HG03442 (cell line): ENCODE measurements around the gene SPATA45.

ENCODE experiments used
- ATAC-seq: cut with Tn5 transposase; IDR thresholded peaks from one replicate; pipeline ENCODE4 v1.9.1; 2021; ENCODE audit warnings: mild to moderate bottlenecking, moderate library complexity; ENCODE audit not compliant: unreplicated experiment

Gene SPATA45

DNA sequence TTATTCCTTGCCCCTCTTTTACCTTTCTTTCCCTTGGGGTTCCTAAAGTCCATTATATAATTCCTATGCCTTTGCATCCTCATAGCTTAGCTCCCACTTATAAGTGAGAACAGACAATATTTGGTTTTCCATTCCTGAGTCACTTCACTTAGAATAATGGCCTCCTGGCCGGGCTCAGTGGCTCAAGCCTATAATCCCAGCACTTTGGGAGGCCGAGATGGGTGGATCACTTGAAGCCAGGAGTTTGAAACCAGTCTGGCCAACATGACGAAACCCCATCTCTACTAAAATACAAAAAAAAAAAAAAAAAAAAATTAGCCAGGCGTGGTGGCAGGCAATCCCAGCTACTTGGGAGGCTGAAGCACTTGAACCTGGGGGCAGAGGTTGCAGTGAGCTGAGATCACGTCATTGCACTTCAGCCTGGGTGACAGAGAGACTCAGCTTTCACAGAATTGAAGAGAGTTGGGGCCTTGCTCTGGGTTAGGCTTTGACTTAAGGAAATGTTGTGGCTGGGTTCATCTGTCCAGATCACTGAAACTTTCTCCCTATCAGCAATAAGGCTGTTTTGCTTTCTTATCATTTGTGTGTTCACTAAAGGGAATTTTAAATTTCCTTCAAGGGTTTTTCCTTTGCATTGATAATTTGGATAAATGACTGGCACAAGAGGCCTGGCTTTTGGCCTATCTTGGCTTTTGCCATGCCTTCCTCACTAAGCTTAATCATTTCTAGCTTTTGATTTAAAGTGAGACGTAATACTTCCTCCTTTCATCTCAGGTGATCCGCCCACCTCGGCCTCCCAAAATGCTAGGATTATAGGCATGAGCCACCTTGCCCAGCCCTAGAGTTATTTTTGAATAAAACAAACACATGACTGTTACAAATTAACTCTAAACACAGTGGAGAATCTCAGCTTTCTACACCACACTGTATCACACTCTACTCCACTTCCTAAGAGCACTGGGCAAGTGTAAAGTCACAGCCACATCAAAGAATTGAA, 13.9 kb downstream of the SPATA45 start:
- ATAC-seq = peak; percentile 83

DNA sequence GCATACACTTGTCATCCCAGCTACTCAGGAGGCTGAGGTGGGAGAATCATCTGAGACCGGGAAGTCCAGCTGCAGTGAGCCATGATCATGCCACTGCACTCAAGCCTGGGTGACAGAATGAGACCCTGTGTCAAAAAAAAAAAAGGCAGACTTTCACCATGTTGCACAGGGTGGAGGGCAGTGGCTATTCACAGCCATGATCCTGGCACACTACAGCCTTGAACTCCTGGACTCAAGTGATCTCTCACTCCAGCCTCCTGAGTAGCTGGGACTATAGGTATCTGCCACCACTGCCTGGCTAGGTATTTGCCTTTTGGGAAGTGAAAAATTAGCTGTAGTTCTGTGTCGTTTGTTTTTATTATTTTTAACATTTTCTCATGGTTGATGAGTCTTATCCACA, 19.1 kb downstream of the SPATA45 start:
- no peak for ATAC-seq

GRCh38 chr1:212827831-212828278, 19.6 kb downstream of the SPATA45 start:
- no peak for ATAC-seq

DNA sequence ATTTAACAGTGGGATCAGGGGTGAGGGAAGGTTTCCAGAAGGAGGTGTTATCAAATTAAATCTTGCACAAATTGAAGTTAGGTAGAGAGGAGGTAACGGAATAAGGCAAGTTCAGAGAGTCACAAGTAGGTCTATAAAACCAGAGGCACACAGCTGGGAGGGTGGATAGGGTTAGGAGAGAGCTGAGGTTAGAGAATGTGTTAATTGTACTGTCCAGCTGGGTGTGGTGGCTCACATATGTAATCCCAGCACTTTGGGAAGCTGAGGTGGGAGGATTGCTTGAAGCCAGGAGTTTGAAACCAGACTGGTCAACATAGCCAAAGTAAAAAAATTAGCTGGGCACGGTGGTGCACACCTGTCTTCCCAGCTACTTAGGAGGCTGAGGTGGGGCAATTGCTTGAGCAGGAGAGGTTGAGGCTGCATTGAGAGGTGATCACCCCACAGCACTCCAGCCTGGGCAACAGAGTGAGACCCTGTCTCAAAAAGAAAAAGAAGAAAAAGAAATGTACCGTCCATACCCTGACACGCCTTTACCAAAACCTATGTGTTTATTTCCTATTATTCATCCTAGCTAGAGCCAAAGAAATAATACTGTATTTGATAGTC, 20.2 kb downstream of the SPATA45 start:
- ATAC-seq = no peak

DNA sequence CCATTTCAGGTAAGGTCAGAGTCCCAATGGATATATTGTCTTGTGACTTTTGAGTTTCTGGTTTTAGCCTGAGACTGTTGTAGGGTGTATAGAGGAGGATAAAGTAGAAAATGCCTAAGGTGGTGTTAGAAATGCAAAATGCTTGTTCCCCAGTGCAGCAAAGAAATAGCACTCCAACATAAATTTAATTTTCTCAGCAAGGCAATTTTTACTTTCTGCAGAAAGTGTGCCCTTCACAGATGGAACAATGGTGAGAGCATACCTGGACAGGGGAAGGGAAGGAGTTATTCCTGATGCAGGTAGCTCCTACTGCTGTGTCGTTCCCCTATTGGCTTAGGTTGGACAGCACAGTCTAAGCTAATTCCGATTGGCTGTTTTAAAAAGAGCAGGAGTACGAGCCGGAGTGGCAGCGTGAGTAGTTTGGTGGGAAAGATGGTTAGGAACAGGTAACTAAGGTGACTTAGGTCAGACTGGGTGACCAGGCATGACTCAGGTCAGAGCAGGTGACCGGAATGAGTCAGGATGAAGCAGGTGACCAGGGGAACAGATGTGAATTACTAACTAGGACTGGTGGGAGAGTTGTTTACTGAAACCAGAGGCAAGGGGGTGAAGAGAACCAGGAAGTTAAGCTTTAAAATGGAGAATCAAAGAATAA, 21.5 kb downstream of the SPATA45 start:
- no peak for ATAC-seq

GRCh38 chr1:212824201-212824600, 23.2 kb downstream of the SPATA45 start:
- ATAC-seq = no peak

DNA sequence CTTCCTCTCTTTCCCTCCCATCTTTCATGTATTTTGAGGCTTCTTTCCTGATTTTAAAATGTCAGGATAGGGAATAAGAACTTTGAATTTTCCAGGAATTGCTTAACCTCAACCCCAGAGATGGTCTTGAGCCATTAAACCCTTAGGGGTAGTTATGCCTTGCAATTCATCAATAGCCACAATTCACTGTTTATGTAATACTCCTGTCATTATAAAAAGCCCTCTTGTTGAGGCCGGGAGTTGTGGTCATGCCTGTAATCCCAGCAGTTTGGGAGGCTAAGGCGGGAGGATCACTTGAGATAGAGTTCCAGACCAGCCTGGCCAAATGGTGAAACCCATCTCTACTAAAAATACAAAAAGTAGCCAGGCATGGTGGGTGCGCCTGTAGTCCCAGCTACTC, 24.5 kb downstream of the SPATA45 start:
- ATAC-seq = no peak

GRCh38 chr1:212820969-212821368, 26.5 kb downstream of the SPATA45 start:
- ATAC-seq = no peak

DNA sequence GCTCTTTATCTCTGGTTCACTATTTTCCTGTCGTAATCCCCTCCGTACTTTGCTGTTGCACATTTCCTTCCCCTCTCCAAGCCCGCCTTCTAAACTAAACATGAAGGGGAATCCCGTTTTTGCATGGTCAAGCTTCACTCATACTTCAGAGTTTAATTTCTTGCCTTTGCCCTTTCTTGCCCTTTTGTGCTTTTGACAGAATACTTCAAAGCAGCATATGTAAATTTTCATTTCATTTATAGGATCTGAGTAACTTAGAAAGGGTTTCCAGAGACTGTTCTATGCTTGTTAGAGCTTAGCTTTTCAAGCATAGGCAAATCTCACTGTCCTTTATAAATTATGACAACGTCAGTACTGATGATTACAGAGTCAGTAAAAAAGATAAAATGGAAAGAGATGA, 27.7 kb downstream of the SPATA45 start:
- ATAC-seq = peak; percentile 79

- no peak for ATAC-seq
Observed at GRCh38 chr1:212816567-212817278, 30.7 kb downstream of the SPATA45 start.

DNA sequence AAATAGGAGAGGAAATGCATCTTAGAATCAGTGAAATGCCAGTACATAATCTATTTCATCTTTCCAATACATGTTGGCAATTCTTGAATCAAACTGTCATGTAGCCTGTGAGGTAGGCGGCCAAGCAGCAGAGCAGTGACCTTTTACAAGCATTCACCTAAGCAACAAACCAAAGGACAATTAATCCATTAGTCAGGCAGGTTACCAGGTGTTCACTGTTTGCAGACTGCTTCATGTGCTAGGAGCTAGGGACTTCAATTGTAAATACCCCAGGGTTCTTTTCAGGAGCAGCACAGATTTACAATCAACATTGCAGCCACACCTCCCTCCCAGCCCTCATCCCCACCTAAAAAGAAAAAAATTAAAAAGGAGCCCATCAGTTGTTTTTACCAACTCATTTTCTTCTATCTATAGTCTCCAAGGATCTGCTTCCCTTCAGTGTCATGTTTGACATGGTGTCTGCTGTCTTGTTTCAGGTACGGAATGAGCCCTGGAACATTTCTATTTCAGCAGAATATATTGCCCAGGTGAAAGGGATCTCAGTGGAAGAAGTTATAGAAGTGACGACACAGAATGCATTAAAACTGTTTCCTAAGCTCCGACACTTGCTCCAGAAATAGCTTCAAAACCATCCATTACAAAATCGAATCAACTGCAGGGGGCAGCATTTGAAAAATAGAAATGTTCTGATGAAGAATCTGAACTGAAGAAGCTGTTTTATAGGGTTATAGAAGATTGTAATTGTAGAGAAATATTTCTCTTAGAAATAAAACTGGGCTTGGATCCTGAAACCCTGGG, 32.7 kb downstream of the SPATA45 start:
- ATAC-seq = no peak

GRCh38 chr1:212805767-212806166, 41.7 kb downstream of the SPATA45 start:
- no peak for ATAC-seq

- ATAC-seq = no peak
Observed at GRCh38 chr1:212797681-212798080, 49.8 kb downstream of the SPATA45 start.

- ATAC-seq = peak; percentile 70
Observed at GRCh38 chr1:212794561-212795014, 52.9 kb downstream of the SPATA45 start.

DNA sequence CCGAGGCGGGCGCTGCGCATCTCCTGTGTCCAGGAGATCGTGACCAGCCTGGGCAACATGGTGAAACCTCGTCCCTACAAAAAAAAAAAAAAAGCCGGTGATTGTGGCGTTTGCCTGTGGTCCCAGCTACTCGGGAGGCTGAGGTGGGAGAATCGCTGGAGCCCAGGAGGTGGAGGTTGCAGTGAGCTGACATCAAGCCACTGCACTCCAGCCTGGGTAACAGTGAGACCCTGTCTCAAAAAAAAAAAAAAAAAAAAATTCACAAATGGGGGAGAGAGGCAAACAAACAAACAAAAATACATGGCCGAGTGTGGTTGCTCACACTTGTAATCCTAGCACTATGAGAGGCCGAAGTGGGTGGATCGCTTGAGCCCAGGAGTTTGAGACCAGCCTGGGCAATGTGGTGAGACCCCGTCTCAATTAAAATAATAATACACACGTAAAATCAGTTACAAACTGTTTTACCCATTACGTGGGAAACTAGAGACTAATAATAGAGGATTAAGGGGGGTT, 55.0 kb downstream of the SPATA45 start:
- ATAC-seq = no peak

GRCh38 chr1:212791676-212792395, 55.6 kb downstream of the SPATA45 start, which contains the start of the genes NSL1 and TATDN3:
TSS of gene NSL1 (minus strand) at chr1:212791777. CDS start at chr1:212791763, 14 bp downstream.
TSS of gene TATDN3 (plus strand) at chr1:212791894. CDS start at chr1:212791922, 28 bp downstream.
- ATAC-seq = peak; percentile 71

GRCh38 chr1:212791261-212791675, 56.2 kb downstream of the SPATA45 start:
- peak; percentile 26 for ATAC-seq

GRCh38 chr1:212785871-212786270, 61.6 kb downstream of the SPATA45 start:
- ATAC-seq = no peak

DNA sequence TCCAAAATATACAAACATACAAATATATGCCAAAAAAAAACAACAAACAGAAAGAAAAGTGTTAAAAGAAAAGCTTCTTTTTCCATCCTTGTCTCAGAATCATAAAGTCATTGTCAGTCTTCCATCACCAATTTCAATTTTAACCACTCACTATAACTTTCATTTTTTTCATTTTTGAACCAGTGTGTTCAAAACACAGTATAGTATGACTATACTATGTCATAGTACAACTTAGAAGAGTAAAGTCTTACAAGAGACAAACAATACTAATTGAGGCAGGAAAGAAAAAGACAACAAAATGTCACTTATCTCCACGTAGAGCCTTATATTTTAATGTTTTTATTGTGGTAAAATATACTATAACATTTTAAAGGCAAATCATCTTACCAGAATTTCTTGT, 63.5 kb downstream of the SPATA45 start:
- no peak for ATAC-seq
